ENCODE results near the gene STIM1.

The STIM1 gene

DNA sequence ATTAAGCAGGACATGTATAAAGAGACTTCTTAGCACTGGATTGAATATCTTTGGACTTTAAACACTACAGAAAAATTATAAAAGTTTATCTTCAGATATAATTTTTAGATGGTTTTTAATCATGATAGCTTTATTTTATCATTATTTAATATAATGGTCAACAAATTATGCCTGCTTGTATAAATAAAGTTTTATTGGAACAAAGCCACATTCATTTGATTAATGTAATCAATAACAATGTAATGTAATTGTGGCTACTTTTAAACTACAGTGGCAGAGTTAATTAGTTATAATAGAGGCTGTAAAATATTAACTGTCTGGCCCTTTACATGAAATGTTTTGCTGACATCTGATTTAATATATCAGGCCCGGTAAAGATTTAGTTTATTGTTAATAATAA lies 70.0 kb downstream of the STIM1 start:
- no peak for DNase-seq (ENCODE audit: low read depth)
- TF ChIP-seq, protein P1, sequence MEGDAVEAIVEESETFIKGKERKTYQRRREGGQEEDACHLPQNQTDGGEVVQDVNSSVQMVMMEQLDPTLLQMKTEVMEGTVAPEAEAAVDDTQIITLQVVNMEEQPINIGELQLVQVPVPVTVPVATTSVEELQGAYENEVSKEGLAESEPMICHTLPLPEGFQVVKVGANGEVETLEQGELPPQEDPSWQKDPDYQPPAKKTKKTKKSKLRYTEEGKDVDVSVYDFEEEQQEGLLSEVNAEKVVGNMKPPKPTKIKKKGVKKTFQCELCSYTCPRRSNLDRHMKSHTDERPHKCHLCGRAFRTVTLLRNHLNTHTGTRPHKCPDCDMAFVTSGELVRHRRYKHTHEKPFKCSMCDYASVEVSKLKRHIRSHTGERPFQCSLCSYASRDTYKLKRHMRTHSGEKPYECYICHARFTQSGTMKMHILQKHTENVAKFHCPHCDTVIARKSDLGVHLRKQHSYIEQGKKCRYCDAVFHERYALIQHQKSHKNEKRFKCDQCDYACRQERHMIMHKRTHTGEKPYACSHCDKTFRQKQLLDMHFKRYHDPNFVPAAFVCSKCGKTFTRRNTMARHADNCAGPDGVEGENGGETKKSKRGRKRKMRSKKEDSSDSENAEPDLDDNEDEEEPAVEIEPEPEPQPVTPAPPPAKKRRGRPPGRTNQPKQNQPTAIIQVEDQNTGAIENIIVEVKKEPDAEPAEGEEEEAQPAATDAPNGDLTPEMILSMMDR (IDR thresholded peaks at IDR 0.05; ENCODE audit: insufficient read depth, low read depth, low read length, missing control alignments) = no peak
- no peak overlapping the region for H3K4me3 ChIP-seq (ENCODE audit: low read depth, low read length)

DNA sequence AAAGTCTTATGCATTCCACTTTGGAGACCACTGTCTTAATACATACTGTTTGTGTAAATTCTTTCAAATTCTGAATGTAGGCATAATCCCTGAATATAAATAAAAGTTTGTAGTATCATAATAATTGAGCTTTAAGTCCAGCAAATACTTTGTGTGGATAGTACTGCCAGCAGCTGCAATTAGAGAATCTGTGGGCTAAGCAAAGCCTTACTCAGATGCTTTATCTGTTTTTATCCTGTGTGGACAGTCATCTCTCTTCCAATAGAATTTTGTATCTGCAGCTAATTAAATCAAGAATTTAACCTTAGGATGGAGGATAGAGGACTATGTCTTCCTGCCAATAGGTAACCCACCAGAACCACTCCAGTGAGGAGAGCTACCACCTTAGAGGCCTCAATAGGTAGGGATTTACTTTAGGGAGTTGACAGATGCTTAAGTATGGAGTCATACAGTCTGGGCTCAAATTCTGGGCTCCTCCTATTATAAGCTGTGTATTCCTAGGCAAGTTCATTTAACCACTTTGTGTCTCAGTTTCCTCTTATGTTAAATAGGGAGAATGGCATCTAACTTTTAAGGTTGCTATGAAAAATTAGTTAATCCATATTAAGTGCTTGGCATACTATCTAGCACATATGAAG lies 71.1 kb downstream of the STIM1 start:
- DNase-seq (ENCODE audit: low read depth) = no peak

GRCh38 chr11:3927129-3927796 lies 71.8 kb downstream of the STIM1 start:
- H3K4me3 ChIP-seq (ENCODE audit: low read depth, low read length) = no peak overlapping the region
- no peak for DNase-seq (ENCODE audit: low read depth)
- TF ChIP-seq, protein P1 (IDR thresholded peaks at IDR 0.05; ENCODE audit: insufficient read depth, low read depth, low read length, missing control alignments) = no peak

More for the DNA sequence above, 71.1 kb downstream of the STIM1 start:
- no peak overlapping the region for H3K4me3 ChIP-seq (ENCODE audit: low read depth, low read length)
- TF ChIP-seq, protein P1 (IDR thresholded peaks at IDR 0.05; ENCODE audit: insufficient read depth, low read depth, low read length, missing control alignments) = no peak

DNA sequence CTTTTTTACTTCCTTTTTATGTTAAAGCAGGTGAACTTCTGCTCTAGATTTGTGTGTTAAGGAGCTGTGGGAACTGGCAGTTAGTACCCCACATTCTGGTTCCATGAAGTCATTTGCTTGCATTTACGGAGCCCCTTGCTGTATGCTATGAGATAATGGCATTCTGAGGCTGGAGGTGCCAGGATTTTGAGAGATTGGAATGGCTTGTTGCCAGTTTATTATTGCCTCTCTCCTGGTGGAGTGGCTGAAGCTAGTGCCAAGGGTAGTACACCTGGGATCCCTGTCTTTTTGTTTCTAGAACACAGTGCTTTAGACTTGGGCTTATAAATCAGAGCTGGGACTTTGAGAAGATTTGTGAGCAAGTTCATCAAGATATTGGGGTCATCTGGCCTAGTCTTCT lies 73.8 kb downstream of the STIM1 start:
- no peak for DNase-seq (ENCODE audit: low read depth)
- TF ChIP-seq, protein P1 (IDR thresholded peaks at IDR 0.05; ENCODE audit: insufficient read depth, low read depth, low read length, missing control alignments) = no peak
- H3K4me3 ChIP-seq (ENCODE audit: low read depth, low read length) = no peak overlapping the region

DNA sequence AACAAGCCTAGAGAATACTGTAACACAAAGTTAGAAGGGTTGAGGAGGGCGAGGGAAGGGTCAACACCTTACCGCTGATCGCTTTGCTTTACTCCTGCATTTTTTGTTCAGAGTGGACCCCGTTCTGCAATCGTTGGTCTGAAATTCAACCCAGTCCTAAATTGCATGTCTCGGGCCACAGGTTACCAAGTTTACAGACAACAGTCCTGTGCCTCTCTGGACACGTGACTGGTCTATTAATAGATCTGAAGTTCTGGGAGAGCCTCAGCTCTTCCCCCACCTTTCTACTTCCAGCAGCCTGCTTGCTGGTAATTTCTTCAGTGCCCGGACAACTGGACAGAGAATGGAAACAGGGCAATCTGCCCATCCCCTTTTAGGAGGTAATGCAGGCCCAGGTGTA lies 74.2 kb downstream of the STIM1 start:
- no peak for DNase-seq (ENCODE audit: low read depth)
- H3K4me3 ChIP-seq (ENCODE audit: low read depth, low read length) = no peak overlapping the region
- TF ChIP-seq, protein P1 (IDR thresholded peaks at IDR 0.05; ENCODE audit: insufficient read depth, low read depth, low read length, missing control alignments) = no peak

DNA sequence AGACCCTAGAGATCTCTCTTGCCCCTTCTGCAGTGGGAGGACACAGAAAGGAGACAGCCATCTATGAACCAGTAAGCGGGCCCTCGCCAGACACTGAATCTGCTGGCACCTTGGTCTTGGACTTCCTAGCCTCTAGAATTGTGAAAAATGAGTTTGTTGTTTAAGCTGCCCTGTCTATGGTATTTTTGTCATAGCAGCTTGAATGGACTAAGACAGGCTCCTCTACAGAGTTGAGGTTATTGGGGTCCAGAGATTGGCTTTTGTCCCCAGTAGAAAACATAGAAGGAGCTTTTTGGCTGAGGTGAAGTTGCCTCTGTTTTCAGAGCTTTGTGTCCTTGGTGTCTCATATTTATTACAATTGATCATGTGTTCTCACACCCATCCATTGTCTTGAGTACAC lies 77.2 kb downstream of the STIM1 start:
- TF ChIP-seq, protein P1 (IDR thresholded peaks at IDR 0.05; ENCODE audit: insufficient read depth, low read depth, low read length, missing control alignments) = no peak
- no peak for DNase-seq (ENCODE audit: low read depth)
- no peak overlapping the region for H3K4me3 ChIP-seq (ENCODE audit: low read depth, low read length)

Data from GM12865 (cell line).